Smooth muscle cell of the umbilical artery (primary cell): ENCODE measurements around the gene BAG2. TPM values are rescaled to one million over a fixed set of nuclear protein-coding genes. Genes with fewer than 3 reads are reported as not detected.

Experiments
- total RNA-seq: library from RNA; depleted of rRNA; stranded (reverse); fragments of >200 nt; gene quantifications from 2 replicates; pipeline ENCODE4 v1.2.3, GENCODE V29; 2014

BAG2 gene
- total RNA-seq = 27.9 and 32.1 TPM in 2 replicates

DNA sequence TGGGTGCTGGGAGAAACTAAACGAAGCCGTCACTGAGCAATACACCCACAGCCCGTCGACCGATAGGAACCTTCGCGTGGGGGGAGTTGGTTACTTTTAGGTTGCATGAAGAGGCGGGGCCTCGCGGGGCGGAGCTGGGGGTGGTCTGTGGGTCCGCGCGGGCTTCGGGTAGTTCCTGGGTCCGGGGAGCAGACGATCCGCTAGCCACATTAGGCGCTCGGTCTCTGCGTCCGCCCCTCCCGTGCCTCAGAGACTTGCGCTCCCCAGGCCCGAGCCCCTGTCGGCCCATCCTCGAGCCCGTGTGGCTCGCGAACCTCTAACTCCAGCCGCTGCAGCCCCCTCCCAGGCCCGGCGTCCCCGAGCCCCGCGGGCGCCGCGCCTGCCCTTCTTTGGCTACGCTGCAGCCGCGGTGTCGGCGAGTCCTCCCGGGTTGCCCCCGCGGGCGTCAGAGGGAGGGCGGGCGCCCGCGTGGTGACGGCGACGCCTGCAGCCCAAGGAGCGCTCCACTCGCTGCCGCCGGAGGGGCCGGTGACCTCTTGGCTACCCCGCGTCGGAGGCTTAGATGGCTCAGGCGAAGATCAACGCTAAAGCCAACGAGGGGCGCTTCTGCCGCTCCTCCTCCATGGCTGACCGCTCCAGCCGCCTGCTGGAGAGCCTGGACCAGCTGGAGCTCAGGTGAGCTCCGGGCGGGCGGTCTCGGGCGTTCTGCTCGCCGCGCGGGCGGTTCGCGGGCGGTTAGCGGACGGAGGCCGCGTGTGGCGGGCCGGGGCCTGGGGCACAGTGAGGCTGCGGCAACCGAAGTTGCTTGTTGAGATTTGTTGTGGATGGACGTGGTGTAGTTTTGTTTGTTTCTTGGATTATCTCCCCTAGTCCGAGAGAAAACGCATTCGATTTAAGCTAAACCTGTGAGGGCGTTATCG is at the start of gene BAG2:
TSS of gene BAG2 (plus strand) at position 191 of the 920 bp plus-strand sequence. CDS start at position 563, 372 bp downstream.

DNA sequence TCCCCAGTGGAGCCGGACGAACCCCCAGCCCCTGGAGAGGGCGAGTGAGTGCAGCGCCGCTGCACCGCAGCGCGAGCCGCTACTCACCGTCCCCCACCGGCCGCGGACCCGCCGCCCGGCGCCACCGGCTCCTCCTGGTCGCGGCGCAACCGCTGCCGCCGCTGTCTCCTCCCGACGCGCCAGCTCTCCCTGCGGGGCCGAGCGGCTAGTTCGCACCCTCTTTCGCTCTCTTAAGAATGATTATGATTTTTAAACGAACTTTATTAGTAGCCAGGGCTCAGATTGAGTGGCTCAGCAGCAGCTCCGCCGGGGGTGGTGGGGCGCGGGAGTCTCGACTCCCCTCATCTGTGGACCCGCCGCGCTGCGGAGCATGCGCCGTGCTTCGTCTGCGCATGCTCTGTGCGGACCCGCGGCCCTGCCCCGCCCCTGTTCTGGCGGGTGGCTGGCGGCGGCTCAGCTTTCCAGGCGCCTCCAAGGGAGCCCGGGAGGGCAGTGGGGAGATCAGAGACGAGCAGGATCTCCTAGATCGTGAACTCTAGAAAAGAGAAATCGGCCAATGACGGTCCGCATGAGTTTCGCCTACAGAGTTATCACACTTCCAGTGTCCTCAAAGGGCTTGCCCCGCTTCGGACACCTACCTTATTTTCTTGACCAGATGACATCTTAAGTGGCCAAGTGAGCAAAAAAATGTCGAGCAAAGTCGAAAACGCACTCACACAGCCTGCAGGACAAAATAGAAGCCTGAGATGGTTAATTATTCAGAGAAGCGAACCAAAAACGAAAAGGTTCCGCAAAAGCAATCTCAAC is 50.0 kb downstream of the BAG2 start, which contains the start of gene RAB23:
TSS of gene RAB23 (minus strand) at position 372 of the 807 bp plus-strand sequence. CDS start 11,927 bp downstream, outside the sequence.

Other genes starting within 250 kb of the BAG2 start
- 14.3 TPM in 2 replicates for gene BEND6, start 217.2 kb upstream of the BAG2 start, total RNA-seq
- 17.4 and 19.9 TPM in 2 replicates for gene KIAA1586, start 125.6 kb upstream of the BAG2 start, total RNA-seq
- gene ZNF451, start 82.1 kb upstream of the BAG2 start, total RNA-seq = 70.7 and 86.0 TPM in 2 replicates
- gene RAB23, start 50.0 kb downstream of the BAG2 start, total RNA-seq = 57.7 and 59.1 TPM in 2 replicates
- gene PRIM2, start 145.3 kb downstream of the BAG2 start, total RNA-seq = 17.5 and 29.3 TPM in 2 replicates